Occipital lobe (tissue), 2 donors: ENCODE results near the gene ANKRD33B. TPM values are rescaled to one million over a fixed set of nuclear protein-coding genes. Genes with fewer than 3 reads are reported as not detected.
"Not testable (repeated sequence)": the region's sequence is repeated elsewhere in the genome, so short reads cannot be mapped to it uniquely, and the experiment has no call there.

Experiments used
- DNase-seq: peaks from one replicate; lab custom pipeline; 2025; lab: John Stamatoyannopoulos, UW
- total RNA-seq: library from RNA; depleted of rRNA; stranded (reverse); fragments of >200 nt; gene quantifications from one replicate; pipeline ENCODE4 v1.2.3, GENCODE V29; 2014

Gene ANKRD33B
- total RNA-seq, 1 donor from 2014 or later = 4.2 TPM

GRCh38 chr5:10655972-10656830 is 92.3 kb downstream of the ANKRD33B start:
- DNase-seq = no peak

- DNase-seq = no peak
Measured at GRCh38 chr5:10658265-10658664, 94.4 kb downstream of the ANKRD33B start.

- no peak for DNase-seq
Measured at GRCh38 chr5:10660135-10660534, 96.3 kb downstream of the ANKRD33B start.

- DNase-seq = no peak
Measured at GRCh38 chr5:10660720-10661387, 97.0 kb downstream of the ANKRD33B start.

- no peak for DNase-seq
Measured at GRCh38 chr5:10661401-10661800, 97.5 kb downstream of the ANKRD33B start.

GRCh38 chr5:10662083-10662482 is 98.2 kb downstream of the ANKRD33B start:
- no peak for DNase-seq

GRCh38 chr5:10662661-10663488 is 99.0 kb downstream of the ANKRD33B start:
- no peak for DNase-seq

- peak; percentile 19 for DNase-seq
Measured at GRCh38 chr5:10663489-10664179, 99.8 kb downstream of the ANKRD33B start.

GRCh38 chr5:10664180-10664769 is 100.4 kb downstream of the ANKRD33B start:
- not testable (repeated sequence) for DNase-seq

- no peak for DNase-seq
Measured at GRCh38 chr5:10665799-10666198, 101.9 kb downstream of the ANKRD33B start.

- no peak for DNase-seq
Measured at GRCh38 chr5:10666531-10667299, 102.8 kb downstream of the ANKRD33B start.

GRCh38 chr5:10667431-10668057 is 103.7 kb downstream of the ANKRD33B start:
- DNase-seq = no peak

- no peak for DNase-seq
Measured at GRCh38 chr5:10668697-10669096, 104.8 kb downstream of the ANKRD33B start.

- DNase-seq = no peak
Measured at GRCh38 chr5:10669983-10670382, 106.1 kb downstream of the ANKRD33B start.

GRCh38 chr5:10671041-10672008 is 107.5 kb downstream of the ANKRD33B start:
- no peak for DNase-seq

- DNase-seq = no peak
Measured at GRCh38 chr5:10672146-10673016, 108.5 kb downstream of the ANKRD33B start.

- DNase-seq = no peak
Measured at GRCh38 chr5:10673017-10673389, 109.1 kb downstream of the ANKRD33B start.
